GM23338 (cell line): ENCODE results near the gene DDX25.

Experiments
- CREB1 ChIP-seq: fragments of 250-450 bp; sonication (Bioruptor Pico); IDR thresholded peaks from 2 replicates; pipeline ENCODE4 v1.5.0; 2020; ENCODE audit warnings: low read depth, mild to moderate bottlenecking, moderate library complexity
- EZH2 ChIP-seq: fragments of 200-600 bp; sonication (generic); IDR thresholded peaks from one replicate; pipeline ENCODE4 v1.8.0; 2017; ENCODE audit warnings: antibody characterized with exemption, mild to moderate bottlenecking, low read depth; ENCODE audit not compliant: unreplicated experiment
- EZH2phosphoT487 ChIP-seq: fragments of 200-600 bp; sonication (generic); IDR thresholded peaks from one replicate; pipeline ENCODE4 v1.8.1; 2018; ENCODE audit warnings: antibody characterized with exemption; ENCODE audit not compliant: unreplicated experiment
- NANOG ChIP-seq: IDR thresholded peaks from 2 replicates; pipeline ENCODE4 v1.6.1; 2016; ENCODE audit warnings: antibody characterized with exemption, borderline replicate concordance
- STAT1 ChIP-seq: IDR thresholded peaks from one replicate; pipeline ENCODE4 v1.6.1; 2016; ENCODE audit warnings: antibody characterized with exemption; ENCODE audit not compliant: unreplicated experiment
- TF ChIP-seq, protein P1 (sequence below), 2 experiments: fragments of 200-600 bp in 1 of 2; sonication (generic) in 1 of 2; conservative IDR thresholded peaks; 2 replicates each; pipeline versions ENCODE4 v1.5.1 to v1.6.1; 2016 to 2017; ENCODE audit warnings: antibody characterized with exemption in 2 of 2, low read depth in 2 of 2, mild to moderate bottlenecking in 2 of 2, moderate library complexity in 1 of 2
- TF ChIP-seq, protein P2 (sequence below): IDR thresholded peaks from 2 replicates; pipeline ENCODE4 v1.6.1; 2016; ENCODE audit warnings: antibody characterized with exemption

DNA sequence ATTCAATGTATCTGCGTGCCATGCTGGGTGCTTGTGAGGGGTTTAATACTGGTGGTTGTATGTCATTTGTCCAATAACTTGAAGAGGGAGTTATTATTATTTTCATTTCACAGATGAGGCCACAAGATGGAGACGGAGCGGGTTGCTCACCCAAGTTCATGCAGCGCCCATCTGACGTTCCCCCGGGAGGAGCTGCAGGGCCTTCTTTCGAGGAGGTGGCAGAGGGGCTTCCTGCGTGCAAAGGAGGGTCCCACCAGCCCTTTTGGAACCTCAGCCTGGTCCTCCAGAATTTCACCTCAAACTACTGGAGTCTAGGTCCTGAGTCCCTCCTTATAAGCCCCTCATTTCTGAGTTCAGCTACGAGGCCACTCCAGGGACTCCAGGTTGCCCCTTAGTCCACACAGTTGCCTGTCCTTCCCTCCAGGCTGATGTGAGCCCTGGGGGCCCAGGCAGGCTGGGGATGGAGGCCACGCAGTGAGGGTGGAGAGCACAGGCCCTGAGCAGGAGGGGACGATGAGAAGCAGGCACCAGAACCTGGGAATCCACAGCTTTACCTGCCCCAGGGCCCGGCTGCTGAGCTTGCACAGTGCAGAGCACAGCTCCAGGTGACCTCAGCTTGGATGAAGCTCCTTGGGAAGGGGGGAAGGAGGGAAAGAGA, 38.6 kb downstream of the DDX25 start:
- no peak for TF ChIP-seq EZH2phosphoT487
- TF ChIP-seq, protein P1, sequence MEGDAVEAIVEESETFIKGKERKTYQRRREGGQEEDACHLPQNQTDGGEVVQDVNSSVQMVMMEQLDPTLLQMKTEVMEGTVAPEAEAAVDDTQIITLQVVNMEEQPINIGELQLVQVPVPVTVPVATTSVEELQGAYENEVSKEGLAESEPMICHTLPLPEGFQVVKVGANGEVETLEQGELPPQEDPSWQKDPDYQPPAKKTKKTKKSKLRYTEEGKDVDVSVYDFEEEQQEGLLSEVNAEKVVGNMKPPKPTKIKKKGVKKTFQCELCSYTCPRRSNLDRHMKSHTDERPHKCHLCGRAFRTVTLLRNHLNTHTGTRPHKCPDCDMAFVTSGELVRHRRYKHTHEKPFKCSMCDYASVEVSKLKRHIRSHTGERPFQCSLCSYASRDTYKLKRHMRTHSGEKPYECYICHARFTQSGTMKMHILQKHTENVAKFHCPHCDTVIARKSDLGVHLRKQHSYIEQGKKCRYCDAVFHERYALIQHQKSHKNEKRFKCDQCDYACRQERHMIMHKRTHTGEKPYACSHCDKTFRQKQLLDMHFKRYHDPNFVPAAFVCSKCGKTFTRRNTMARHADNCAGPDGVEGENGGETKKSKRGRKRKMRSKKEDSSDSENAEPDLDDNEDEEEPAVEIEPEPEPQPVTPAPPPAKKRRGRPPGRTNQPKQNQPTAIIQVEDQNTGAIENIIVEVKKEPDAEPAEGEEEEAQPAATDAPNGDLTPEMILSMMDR (conservative IDR thresholded peaks at IDR 0.05; ENCODE audit: low read depth in 2 of 2) = no peak
- no peak for TF ChIP-seq NANOG
- no peak for TF ChIP-seq EZH2
- no peak for TF ChIP-seq STAT1
- TF ChIP-seq, protein P2, sequence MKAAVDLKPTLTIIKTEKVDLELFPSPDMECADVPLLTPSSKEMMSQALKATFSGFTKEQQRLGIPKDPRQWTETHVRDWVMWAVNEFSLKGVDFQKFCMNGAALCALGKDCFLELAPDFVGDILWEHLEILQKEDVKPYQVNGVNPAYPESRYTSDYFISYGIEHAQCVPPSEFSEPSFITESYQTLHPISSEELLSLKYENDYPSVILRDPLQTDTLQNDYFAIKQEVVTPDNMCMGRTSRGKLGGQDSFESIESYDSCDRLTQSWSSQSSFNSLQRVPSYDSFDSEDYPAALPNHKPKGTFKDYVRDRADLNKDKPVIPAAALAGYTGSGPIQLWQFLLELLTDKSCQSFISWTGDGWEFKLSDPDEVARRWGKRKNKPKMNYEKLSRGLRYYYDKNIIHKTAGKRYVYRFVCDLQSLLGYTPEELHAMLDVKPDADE = no peak
- no peak for TF ChIP-seq CREB1 (CRISPR knock-in tag)
